Mesenchymal stem cell (in vitro differentiated cells and primary cell): ENCODE data around the gene ARID5B.

ENCODE experiments used
- DNase-seq: peaks from one replicate; pipeline ENCODE4 v3.0.0-alpha.2; 2013
- H2AFZ ChIP-seq: one replicate; pipeline ENCODE4 v1.6.1; 2013; ENCODE audit warnings: low read depth, mild to moderate bottlenecking, control low read depth, inconsistent platforms, low read length, moderate library complexity
- H2AK5ac ChIP-seq: 2 replicates; pipeline ENCODE4 v1.6.1; 2013; ENCODE audit warnings: low read length, moderate library complexity, mild to moderate bottlenecking, inconsistent platforms; ENCODE audit not compliant: severe bottlenecking
- H2BK120ac ChIP-seq: one replicate; pipeline ENCODE4 v1.6.1; 2013; ENCODE audit warnings: low read depth, mild to moderate bottlenecking, inconsistent platforms, low read length, moderate library complexity
- H2BK12ac ChIP-seq, 2 experiments: one replicate each; pipeline ENCODE4 v1.6.1; 2013; ENCODE audit warnings: inconsistent platforms in 2 of 2, low read length in 2 of 2, mild to moderate bottlenecking in 2 of 2, moderate library complexity in 2 of 2, control low read depth in 1 of 2
- H2BK15ac ChIP-seq: one replicate; pipeline ENCODE4 v1.6.1; 2013; ENCODE audit warnings: mild to moderate bottlenecking, low read depth, inconsistent platforms; ENCODE audit not compliant: poor library complexity, severe bottlenecking
- H2BK5ac ChIP-seq: 2 replicates; pipeline ENCODE4 v1.6.1; 2013; ENCODE audit warnings: low read depth, mild to moderate bottlenecking, low read length, control low read depth, inconsistent platforms; ENCODE audit not compliant: poor library complexity, severe bottlenecking
- H3K14ac ChIP-seq, 2 experiments: one replicate each; pipeline ENCODE4 v1.6.1; 2013; ENCODE audit warnings: inconsistent platforms in 2 of 2, low read length in 2 of 2, control low read depth in 1 of 2, mild to moderate bottlenecking in 1 of 2, moderate library complexity in 1 of 2
- H3K18ac ChIP-seq, 2 experiments: one replicate each; pipeline ENCODE4 v1.6.1; 2013; ENCODE audit warnings: inconsistent platforms in 2 of 2, low read length in 2 of 2, control low read depth in 1 of 2, low read depth in 1 of 2, mild to moderate bottlenecking in 1 of 2
- H3K23ac ChIP-seq, 2 experiments: one replicate each; pipeline ENCODE4 v1.6.1; 2013; ENCODE audit warnings: inconsistent platforms in 2 of 2, low read length in 2 of 2, mild to moderate bottlenecking in 2 of 2, moderate library complexity in 2 of 2, control low read depth in 1 of 2
- H3K27ac ChIP-seq: 2 replicates; pipeline ENCODE4 v1.5.1; 2013; ENCODE audit warnings: mild to moderate bottlenecking, moderate library complexity, low read length, control low read depth, inconsistent platforms; ENCODE audit not compliant: poor library complexity, severe bottlenecking
- H3K27me3 ChIP-seq, 2 experiments: 2 replicates each; pipeline versions ENCODE4 v1.6.1 to v1.7.0; 2013; ENCODE audit warnings: low read length in 2 of 2, mild to moderate bottlenecking in 2 of 2, moderate library complexity in 2 of 2, control low read depth in 1 of 2, inconsistent platforms in 1 of 2; ENCODE audit not compliant: control insufficient read depth in 1 of 2, insufficient read depth in 1 of 2
- H3K36me3 ChIP-seq, 2 experiments: 2 replicates each; pipeline versions ENCODE4 v1.6.1 to v1.7.0; 2013; ENCODE audit warnings: low read length in 2 of 2, control low read depth in 1 of 2, inconsistent platforms in 1 of 2, low read depth in 1 of 2, mild to moderate bottlenecking in 1 of 2; ENCODE audit not compliant: insufficient read depth in 2 of 2, control insufficient read depth in 1 of 2
- H3K4ac ChIP-seq, 2 experiments: one replicate each; pipeline ENCODE4 v1.6.1; 2013; ENCODE audit warnings: inconsistent platforms in 2 of 2, low read length in 2 of 2, mild to moderate bottlenecking in 2 of 2, moderate library complexity in 2 of 2, control low read depth in 1 of 2, low read depth in 1 of 2
- H3K4me1 ChIP-seq: 2 replicates; pipeline ENCODE4 v1.6.1; 2013; ENCODE audit warnings: low read depth, low read length, control low read depth; ENCODE audit not compliant: control insufficient read depth, insufficient read depth
- H3K4me2 ChIP-seq: 2 replicates; pipeline ENCODE4 v1.6.1; 2013; ENCODE audit warnings: low read length, mild to moderate bottlenecking, inconsistent platforms; ENCODE audit not compliant: poor library complexity, severe bottlenecking
- H3K4me3 ChIP-seq, 2 experiments: 2 replicates each; pipeline versions ENCODE4 v1.5.1 to v1.7.0; 2013; ENCODE audit warnings: low read length in 2 of 2, mild to moderate bottlenecking in 2 of 2, control low read depth in 1 of 2, low read depth in 1 of 2; ENCODE audit not compliant: insufficient read depth in 1 of 2
- H3K79me1 ChIP-seq: replicated peaks from 2 replicates; pipeline ENCODE4 v1.6.1; 2013; ENCODE audit warnings: mild to moderate bottlenecking, control low read depth, low read length, inconsistent platforms; ENCODE audit not compliant: poor library complexity, severe bottlenecking
- H3K9ac ChIP-seq: 2 replicates; pipeline ENCODE4 v1.7.0; 2013; ENCODE audit warnings: mild to moderate bottlenecking, low read length, moderate library complexity
- H3K9me3 ChIP-seq: 2 replicates; pipeline ENCODE4 v1.7.0; 2013; ENCODE audit warnings: mild to moderate bottlenecking, low read length; ENCODE audit not compliant: control insufficient read depth
- H4K8ac ChIP-seq: one replicate; pipeline ENCODE4 v1.6.1; 2013; ENCODE audit warnings: inconsistent platforms, mild to moderate bottlenecking, low read length, moderate library complexity
- H4K91ac ChIP-seq: one replicate; pipeline ENCODE4 v1.6.1; 2013; ENCODE audit warnings: mild to moderate bottlenecking, low read length, inconsistent platforms
- WGBS: methylation state at CpG from one replicate; pipeline ENCODE4 v1.1.7; 2013; ENCODE audit warnings: mixed read lengths; 5-methylcytosine and 5-hydroxymethylcytosine counted together

The ARID5B gene

DNA sequence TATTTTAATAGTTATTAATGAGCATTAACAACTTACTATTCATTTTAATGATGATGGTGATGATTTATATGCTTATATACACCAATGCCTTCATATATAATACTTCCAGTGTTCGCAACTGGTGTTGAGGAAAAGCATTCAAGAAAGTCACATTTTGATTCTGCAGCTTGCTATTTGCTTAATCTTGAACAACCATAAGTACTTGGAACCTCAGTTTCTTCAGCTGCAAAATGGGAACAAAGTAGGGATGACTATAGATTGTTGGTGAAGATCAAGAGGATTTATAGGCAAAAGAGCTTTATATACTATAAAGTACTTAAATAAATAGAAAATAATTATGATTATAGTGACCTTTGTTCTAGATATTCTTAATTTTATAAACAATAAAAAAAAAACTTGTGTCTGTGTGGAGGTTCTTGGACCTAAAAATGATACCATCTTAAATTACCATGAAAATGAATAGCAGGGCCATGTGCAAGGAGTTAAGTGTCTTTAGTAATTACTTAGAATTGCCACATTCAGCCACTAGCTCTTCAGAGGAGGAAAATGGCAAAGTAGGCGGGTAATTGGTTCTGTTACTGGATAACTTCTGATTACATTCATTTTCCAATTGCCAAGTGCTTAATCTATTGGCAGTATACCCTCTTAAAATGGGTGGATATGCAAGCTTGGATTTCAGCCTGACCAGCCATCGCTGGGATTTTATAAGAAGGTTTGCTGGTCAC, 4.5 kb downstream of the ARID5B start:
- Histone ChIP-seq H2BK15ac (no peak overlapping the region), H3K4ac (no peak overlapping the region), H2BK5ac (no peak overlapping the region), H3K4me3 (peak overlapping the region in 1 of 2 experiments; percentile 91), H3K9me3 (no peaks in the 10 kb centered on the region), H4K8ac (no peak overlapping the region), H3K27ac (no peak overlapping the region), H2BK120ac (no peak overlapping the region), H3K4me1 (no peaks in the 10 kb centered on the region), H3K27me3 (no peaks in the 10 kb centered on the region), H2AFZ (no peak overlapping the region), H3K18ac (no peak overlapping the region), H3K14ac (no peak overlapping the region), H3K36me3 (peaks cover 0 to 17% of the 10 kb centered on the region in 2 experiments), H3K79me1 (peaks cover 5% of the 10 kb centered on the region), H4K91ac (no peak overlapping the region), H2BK12ac (no peak overlapping the region), H3K23ac (no peak overlapping the region), H3K4me2 (no peak overlapping the region), H3K9ac (peak overlapping the region; percentile 100), H2AK5ac (no peak overlapping the region)
- no peak for DNase-seq
- WGBS, result 97% methylated on average over 2 of the region's 3 CpGs

DNA sequence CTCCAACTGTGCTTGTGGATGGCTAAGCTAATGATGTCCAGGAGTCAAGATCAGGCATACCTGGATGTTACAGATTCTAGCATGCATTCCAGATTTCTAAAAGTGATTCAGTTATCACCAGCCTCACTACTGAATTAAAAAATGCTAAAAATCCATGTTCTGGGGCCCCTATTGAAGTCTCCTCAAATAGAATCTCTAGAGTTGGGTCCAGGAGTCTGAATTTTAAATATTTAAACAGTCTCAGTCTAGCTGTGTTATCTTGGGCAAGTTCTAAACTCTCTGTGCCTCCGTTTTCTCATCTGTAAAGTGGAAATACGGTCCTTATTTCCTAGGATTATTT, 5.0 kb downstream of the ARID5B start:
- Histone ChIP-seq H2AFZ (no peak overlapping the region), H3K4me1 (peaks cover under 1% of the 10 kb centered on the region), H3K18ac (no peak overlapping the region), H3K23ac (no peak overlapping the region), H4K91ac (no peak overlapping the region), H3K4ac (no peak overlapping the region), H3K36me3 (peaks cover 0 to 20% of the 10 kb centered on the region in 2 experiments), H3K9ac (no peak overlapping the region), H3K4me3 (no peak overlapping the region), H3K14ac (no peak overlapping the region), H2BK120ac (no peak overlapping the region), H2BK12ac (no peak overlapping the region), H3K79me1 (peaks cover 6% of the 10 kb centered on the region), H3K9me3 (no peaks in the 10 kb centered on the region), H3K27me3 (no peaks in the 10 kb centered on the region), H2AK5ac (no peak overlapping the region), H2BK5ac (no peak overlapping the region), H4K8ac (no peak overlapping the region), H3K27ac (no peak overlapping the region), H3K4me2 (no peak overlapping the region), H2BK15ac (no peak overlapping the region)
- no peak for DNase-seq
- WGBS, result no CpG with 5 or more reads among the region's 2 CpGs

DNA sequence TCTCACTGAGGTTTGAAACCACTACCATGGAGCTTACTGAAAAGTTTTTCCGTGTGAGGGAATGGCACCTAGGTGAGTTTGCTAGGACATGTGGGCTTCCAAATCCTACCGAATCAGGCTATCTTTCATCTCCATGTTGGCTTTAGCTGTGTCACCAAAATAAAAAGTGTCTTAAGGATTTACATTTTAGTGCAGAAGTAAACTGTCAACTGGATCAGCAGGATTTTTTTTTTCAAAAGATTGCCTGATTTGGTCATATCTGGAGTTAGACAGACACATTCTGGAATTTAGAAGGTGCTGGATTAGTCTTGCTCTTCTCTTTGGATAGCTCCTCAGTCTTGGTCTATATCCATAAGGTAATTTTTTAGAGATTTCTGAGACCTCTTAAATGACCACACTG, 5.5 kb downstream of the ARID5B start:
- H3K4ac ChIP-seq, result no peak overlapping the region
- no peaks in the 10 kb centered on the region for H3K9me3 ChIP-seq
- no peaks in the 10 kb centered on the region for H3K27me3 ChIP-seq
- H3K27ac ChIP-seq, result no peak overlapping the region
- no peak overlapping the region for H3K23ac ChIP-seq
- H2BK120ac ChIP-seq, result no peak overlapping the region
- peaks cover 2% of the 10 kb centered on the region for H3K4me1 ChIP-seq
- H2BK12ac ChIP-seq, result no peak overlapping the region
- no peak overlapping the region for H4K91ac ChIP-seq
- H3K36me3 ChIP-seq, result peaks cover 0 to 23% of the 10 kb centered on the region in 2 experiments
- no peak for DNase-seq
- H2AK5ac ChIP-seq, result no peak overlapping the region
- H4K8ac ChIP-seq, result no peak overlapping the region
- no peak overlapping the region for H3K14ac ChIP-seq
- H3K4me2 ChIP-seq, result no peak overlapping the region
- WGBS, result 100% methylated on average over 2 of the region's 2 CpGs
- H3K79me1 ChIP-seq, result peaks cover 8% of the 10 kb centered on the region
- H2BK5ac ChIP-seq, result no peak overlapping the region
- H2BK15ac ChIP-seq, result no peak overlapping the region
- H2AFZ ChIP-seq, result no peak overlapping the region
- no peak overlapping the region for H3K4me3 ChIP-seq
- no peak overlapping the region for H3K18ac ChIP-seq
- no peak overlapping the region for H3K9ac ChIP-seq

DNA sequence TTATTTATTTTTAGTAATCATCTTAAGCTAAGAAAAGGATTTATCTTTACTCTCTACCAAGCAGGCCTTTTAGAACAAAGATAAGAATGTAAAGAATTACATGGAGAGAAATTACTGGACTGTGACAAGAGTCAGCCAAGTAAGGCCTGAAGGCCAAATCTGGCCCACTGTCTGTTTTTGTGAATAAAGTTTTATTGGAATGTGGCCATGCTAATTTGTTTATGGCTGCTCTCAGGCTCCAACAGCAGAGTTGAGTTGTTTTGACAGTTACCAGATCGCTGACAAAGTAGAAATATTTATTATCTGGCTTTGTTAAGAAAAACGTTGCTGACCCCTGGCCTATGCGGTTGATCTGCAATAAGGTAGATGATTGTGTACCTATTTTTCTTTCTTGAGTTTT, 6.1 kb downstream of the ARID5B start:
- Histone ChIP-seq H4K91ac (no peak overlapping the region), H3K4me1 (peaks cover 2% of the 10 kb centered on the region), H3K79me1 (peaks cover 8% of the 10 kb centered on the region), H3K4me2 (no peak overlapping the region), H2AFZ (no peak overlapping the region), H3K23ac (no peak overlapping the region), H2AK5ac (no peak overlapping the region), H4K8ac (no peak overlapping the region), H3K27me3 (no peaks in the 10 kb centered on the region), H2BK120ac (no peak overlapping the region), H3K4me3 (no peak overlapping the region), H3K18ac (no peak overlapping the region), H3K14ac (no peak overlapping the region), H3K4ac (no peak overlapping the region), H3K9ac (no peak overlapping the region), H3K27ac (no peak overlapping the region), H3K36me3 (peaks cover 0 to 24% of the 10 kb centered on the region in 2 experiments), H2BK5ac (no peak overlapping the region), H2BK12ac (no peak overlapping the region), H3K9me3 (no peaks in the 10 kb centered on the region), H2BK15ac (no peak overlapping the region)
- 49% methylated on average over 2 of the region's 3 CpGs for WGBS
- DNase-seq, result no peak
